T-helper 2 cell treated with Interferon-gamma antibody and Interleukin-4, amounts not matched to agents 5 μg/mL and 100 μg/mL, for 36 hours (primary cell): Measurements from ENCODE around the gene C19orf85.

ENCODE experiments used
- DNase-seq: peaks from one replicate; pipeline ENCODE4 v3.0.0; 2021; ENCODE audit warnings: low spot score
- H3K27ac Mint-ChIP-seq: one replicate; pipeline ENCODE4 v1.8.0; 2021; ENCODE audit warnings: mild to moderate bottlenecking, mixed read lengths
- H3K27me3 Mint-ChIP-seq: one replicate; pipeline ENCODE4 v1.8.0; 2021; ENCODE audit warnings: low read depth, mixed read lengths
- H3K36me3 Mint-ChIP-seq: one replicate; pipeline ENCODE4 v1.8.0; 2021; ENCODE audit warnings: low read depth, mixed read lengths
- H3K4me1 Mint-ChIP-seq: one replicate; pipeline ENCODE4 v1.8.0; 2021; ENCODE audit warnings: low read depth, mixed read lengths
- H3K4me3 Mint-ChIP-seq: one replicate; pipeline ENCODE4 v1.8.0; 2022; ENCODE audit warnings: mild to moderate bottlenecking, moderate library complexity, mixed read lengths
- H3K9me3 Mint-ChIP-seq: one replicate; pipeline ENCODE4 v1.8.0; 2021; ENCODE audit warnings: mixed read lengths

The C19orf85 gene

GRCh38 chr19:55476100-55476775 is 11.7 kb upstream of the C19orf85 start, which contains the start of gene ZNF628:
Gene ZNF628, plus strand, starts transcription at chr19:55476617. Its CDS starts 3,294 bp downstream, at chr19:55479911.
- H3K27ac Mint-ChIP-seq = peak within 1 kb of the TSS; percentile 91
- peak within 1 kb of the TSS; percentile 92 for H3K4me3 Mint-ChIP-seq
- no peaks in the 10 kb centered on the region for H3K9me3 Mint-ChIP-seq
- H3K36me3 Mint-ChIP-seq = peaks cover 4% of the 10 kb centered on the region
- DNase-seq = peak; percentile 97
- H3K4me1 Mint-ChIP-seq = peaks cover 18% of the 10 kb centered on the region
- no peaks in the 10 kb centered on the region for H3K27me3 Mint-ChIP-seq

GRCh38 chr19:55474269-55475265 is 10.0 kb upstream of the C19orf85 start:
- Mint-ChIP-seq H3K9me3 (no peaks in the 10 kb centered on the region), H3K4me3 (peak overlapping the region; percentile 32), H3K27ac (peak overlapping the region; percentile 41), H3K4me1 (peaks cover 18% of the 10 kb centered on the region), H3K36me3 (peaks cover 3% of the 10 kb centered on the region), H3K27me3 (no peaks in the 10 kb centered on the region)
- no peak for DNase-seq

GRCh38 chr19:55473225-55474012 is 8.9 kb upstream of the C19orf85 start:
- no peak overlapping the region for H3K27ac Mint-ChIP-seq
- H3K36me3 Mint-ChIP-seq = no peaks in the 10 kb centered on the region
- H3K9me3 Mint-ChIP-seq = no peaks in the 10 kb centered on the region
- no peak overlapping the region for H3K4me3 Mint-ChIP-seq
- no peak for DNase-seq
- peaks cover 10% of the 10 kb centered on the region for H3K4me1 Mint-ChIP-seq
- H3K27me3 Mint-ChIP-seq = no peaks in the 10 kb centered on the region

- no peak overlapping the region for H3K4me3 Mint-ChIP-seq
- DNase-seq = no peak
- peaks cover 6% of the 10 kb centered on the region for H3K4me1 Mint-ChIP-seq
- H3K36me3 Mint-ChIP-seq = no peaks in the 10 kb centered on the region
- H3K27ac Mint-ChIP-seq = no peak overlapping the region
- no peaks in the 10 kb centered on the region for H3K9me3 Mint-ChIP-seq
- no peaks in the 10 kb centered on the region for H3K27me3 Mint-ChIP-seq
Measured at GRCh38 chr19:55472463-55472862, 7.9 kb upstream of the C19orf85 start.

GRCh38 chr19:55471266-55471665 is 6.7 kb upstream of the C19orf85 start:
- peaks cover 4% of the 10 kb centered on the region for H3K4me1 Mint-ChIP-seq
- H3K9me3 Mint-ChIP-seq = no peaks in the 10 kb centered on the region
- no peaks in the 10 kb centered on the region for H3K27me3 Mint-ChIP-seq
- no peak overlapping the region for H3K27ac Mint-ChIP-seq
- no peak for DNase-seq
- no peak overlapping the region for H3K4me3 Mint-ChIP-seq
- H3K36me3 Mint-ChIP-seq = no peaks in the 10 kb centered on the region

- Mint-ChIP-seq H3K27ac (no peak overlapping the region), H3K9me3 (no peaks in the 10 kb centered on the region), H3K4me1 (peaks cover 4% of the 10 kb centered on the region), H3K4me3 (no peak overlapping the region), H3K27me3 (no peaks in the 10 kb centered on the region), H3K36me3 (no peaks in the 10 kb centered on the region)
- DNase-seq = no peak
Measured at GRCh38 chr19:55468054-55468393, 3.5 kb upstream of the C19orf85 start.

- DNase-seq = peak; percentile 62
- Mint-ChIP-seq H3K36me3 (no peaks in the 10 kb centered on the region), H3K27ac (no peak overlapping the region), H3K9me3 (no peaks in the 10 kb centered on the region), H3K4me1 (peaks cover 5% of the 10 kb centered on the region), H3K4me3 (no peak overlapping the region), H3K27me3 (no peaks in the 10 kb centered on the region)
Measured at GRCh38 chr19:55467236-55468053, 2.9 kb upstream of the C19orf85 start.

GRCh38 chr19:55466241-55466614 is 1.7 kb upstream of the C19orf85 start:
- no peaks in the 10 kb centered on the region for H3K9me3 Mint-ChIP-seq
- H3K27me3 Mint-ChIP-seq = no peaks in the 10 kb centered on the region
- no peak overlapping the region for H3K4me3 Mint-ChIP-seq
- no peaks in the 10 kb centered on the region for H3K36me3 Mint-ChIP-seq
- H3K4me1 Mint-ChIP-seq = peaks cover 9% of the 10 kb centered on the region
- DNase-seq = no peak
- no peak overlapping the region for H3K27ac Mint-ChIP-seq

GRCh38 chr19:55465460-55466240 is 1.1 kb upstream of the C19orf85 start:
- H3K4me3 Mint-ChIP-seq = no peak overlapping the region
- no peaks in the 10 kb centered on the region for H3K27me3 Mint-ChIP-seq
- DNase-seq = no peak
- H3K36me3 Mint-ChIP-seq = no peaks in the 10 kb centered on the region
- H3K9me3 Mint-ChIP-seq = no peaks in the 10 kb centered on the region
- peaks cover 13% of the 10 kb centered on the region for H3K4me1 Mint-ChIP-seq
- no peak overlapping the region for H3K27ac Mint-ChIP-seq

- Mint-ChIP-seq H3K27ac (no peak overlapping the region), H3K9me3 (no peaks in the 10 kb centered on the region), H3K4me1 (peaks cover 14% of the 10 kb centered on the region), H3K4me3 (no peak overlapping the region), H3K36me3 (no peaks in the 10 kb centered on the region), H3K27me3 (no peaks in the 10 kb centered on the region)
- no peak for DNase-seq
Measured at GRCh38 chr19:55464039-55464661, 401 bp downstream of the C19orf85 start.

- Mint-ChIP-seq H3K36me3 (no peaks in the 10 kb centered on the region), H3K4me1 (peaks cover 14% of the 10 kb centered on the region), H3K27me3 (no peaks in the 10 kb centered on the region), H3K9me3 (no peaks in the 10 kb centered on the region), H3K4me3 (no peak overlapping the region), H3K27ac (no peak overlapping the region)
- no peak for DNase-seq
Measured at GRCh38 chr19:55463583-55464031, 944 bp downstream of the C19orf85 start.

- Mint-ChIP-seq H3K4me1 (peaks cover 11% of the 10 kb centered on the region), H3K27ac (no peak overlapping the region), H3K9me3 (no peaks in the 10 kb centered on the region), H3K36me3 (no peaks in the 10 kb centered on the region), H3K4me3 (peak overlapping the region; percentile 93), H3K27me3 (no peaks in the 10 kb centered on the region)
- DNase-seq = no peak
Measured at GRCh38 chr19:55462722-55463121, 1.8 kb downstream of the C19orf85 start.
